HepG2 (cell line): Measurements from ENCODE around the gene FBXO41.

Source experiments
- CTCF ChIP-seq: sonication (generic); formaldehyde crosslinking; IDR thresholded peaks from 2 replicates; pipeline ENCODE4 v1.5.0; 2020; ENCODE audit warnings: mild to moderate bottlenecking, missing genetic modification reagents, moderate library complexity
- DNMT1 ChIP-seq: sonication (generic); formaldehyde crosslinking; IDR thresholded peaks from 2 replicates; pipeline ENCODE4 v1.5.1; 2020; ENCODE audit warnings: mild to moderate bottlenecking, missing genetic modification reagents
- EZH2 ChIP-seq: conservative IDR thresholded peaks from 2 replicates; pipeline ENCODE4 v1.6.1; 2012; ENCODE audit warnings: mild to moderate bottlenecking, low read depth, low read length, moderate library complexity
- MTA1 ChIP-seq: sonication (generic); formaldehyde crosslinking; IDR thresholded peaks from 2 replicates; pipeline ENCODE4 v1.4.0; 2020; ENCODE audit warnings: missing genetic modification reagents, mild to moderate bottlenecking, borderline replicate concordance
- MTA3 ChIP-seq: sonication (generic); formaldehyde crosslinking; IDR thresholded peaks from 2 replicates; pipeline ENCODE4 v1.4.0; 2020; ENCODE audit warnings: missing genetic modification reagents
- MXD4 ChIP-seq: IDR thresholded peaks from 2 replicates; pipeline ENCODE4 v1.6.1; 2016; ENCODE audit warnings: mild to moderate bottlenecking, missing biosample characterization, missing genetic modification reagents
- NR2C2 ChIP-seq: sonication (generic); formaldehyde crosslinking; IDR thresholded peaks from 2 replicates; pipeline ENCODE4 v1.4.0; 2020; ENCODE audit warnings: missing genetic modification reagents, mild to moderate bottlenecking, moderate library complexity, borderline replicate concordance
- POLR2A ChIP-seq, 2 experiments: IDR thresholded peaks; 2 replicates each; pipeline ENCODE4 v1.6.1; 2011; ENCODE audit warnings: low read depth in 2 of 2, low read length in 2 of 2, mild to moderate bottlenecking in 1 of 2, moderate library complexity in 1 of 2; ENCODE audit not compliant: insufficient read depth in 1 of 2
- TP53 ChIP-seq: sonication (generic); formaldehyde crosslinking; conservative IDR thresholded peaks from 2 replicates; pipeline ENCODE4 v1.4.0; 2020; ENCODE audit warnings: missing genetic modification reagents
- ZBTB8A ChIP-seq: sonication (generic); formaldehyde crosslinking; IDR thresholded peaks from 2 replicates; pipeline ENCODE4 v1.4.0; 2020; ENCODE audit warnings: mild to moderate bottlenecking, low read depth, missing genetic modification reagents, borderline replicate concordance
- ZNF33A ChIP-seq: sonication (generic); formaldehyde crosslinking; IDR thresholded peaks from 2 replicates; pipeline ENCODE4 v1.5.1; 2020; ENCODE audit warnings: missing genetic modification reagents, mild to moderate bottlenecking, moderate library complexity, borderline replicate concordance
- ZSCAN21 ChIP-seq: sonication (generic); formaldehyde crosslinking; IDR thresholded peaks from 2 replicates; pipeline ENCODE4 v1.8.0; 2022; ENCODE audit warnings: mild to moderate bottlenecking, missing genetic modification reagents, moderate library complexity, borderline replicate concordance

GRCh38 chr2:73235315-73236028 is 48.8 kb downstream of the FBXO41 start:
- TF ChIP-seq ZBTB8A (CRISPR knock-in tag) (no peak), EZH2 (no peak), POLR2A (IDR thresholded peaks at IDR 0.05; ENCODE audit: insufficient read depth in 1 of 2, low read depth in 2 of 2, low read length in 2 of 2) (no peak), TP53 (CRISPR knock-in tag) (no peak), CTCF (CRISPR knock-in tag) (no peak), ZNF33A (CRISPR knock-in tag) (no peak), NR2C2 (CRISPR knock-in tag) (no peak), MXD4 (CRISPR knock-in tag) (no peak), MTA3 (CRISPR knock-in tag) (no peak), ZSCAN21 (CRISPR knock-in tag) (no peak), DNMT1 (no peak), MTA1 (CRISPR knock-in tag) (no peak)
